PFSK-1 (cell line): Measurements from ENCODE around the gene IGF1R.
A peak's percentile ranks its signal among the peaks of the same experiment; 100 is the strongest.

Source experiments
- FOXP2 ChIP-seq: optimal IDR thresholded peaks from 2 replicates; pipeline ENCODE3; 2011; ENCODE audit warnings: borderline replicate concordance, control low read depth, inconsistent platforms; ENCODE audit not compliant: insufficient read depth; ENCODE audit errors: extremely low read length, extremely low read depth
- POLR2AphosphoS5 ChIP-seq: IDR thresholded peaks from 2 replicates; pipeline ENCODE4 v1.6.1; 2012; ENCODE audit warnings: low read depth, mild to moderate bottlenecking, control low read depth, low read length, moderate library complexity
- REST ChIP-seq, 2 experiments: IDR thresholded peaks; 2 replicates each; pipeline versions ENCODE4 v1.6.1 to v1.8.0; 2011 to 2012; ENCODE audit warnings: low read depth in 2 of 2, low read length in 2 of 2, control low read depth in 1 of 2, inconsistent platforms in 1 of 2, mild to moderate bottlenecking in 1 of 2, moderate library complexity in 1 of 2; ENCODE audit not compliant: insufficient read depth in 1 of 2
- SIN3A ChIP-seq: IDR thresholded peaks from 2 replicates; pipeline ENCODE4 v1.6.1; 2012; ENCODE audit warnings: mild to moderate bottlenecking, low read length, moderate library complexity, borderline replicate concordance; ENCODE audit not compliant: insufficient read depth
- TAF1 ChIP-seq: IDR thresholded peaks from 2 replicates; pipeline ENCODE4 v1.6.1; 2012; ENCODE audit warnings: low read length, control low read depth, borderline replicate concordance; ENCODE audit not compliant: insufficient read depth

The IGF1R gene

DNA sequence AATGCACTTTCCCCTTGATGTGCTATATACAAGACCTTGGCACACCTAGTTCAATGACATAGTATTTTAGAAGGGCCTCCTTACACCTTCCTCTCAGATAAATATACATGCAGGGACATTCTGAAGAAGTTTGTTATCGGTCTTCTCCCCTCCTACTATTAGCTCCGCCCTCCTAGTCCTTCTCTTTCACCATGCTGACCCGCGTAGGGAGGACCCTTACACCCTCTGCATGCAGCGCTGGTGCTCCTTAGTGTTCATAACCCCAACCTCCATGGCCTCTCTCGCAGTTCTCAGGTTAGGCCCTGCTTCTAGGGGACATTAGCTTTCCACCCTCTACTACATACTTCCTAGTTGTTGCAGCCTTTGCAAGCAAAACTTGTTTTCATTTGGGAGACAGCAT, 212.8 kb downstream of the IGF1R start:
- TF ChIP-seq SIN3A: no peak
- TF ChIP-seq REST (IDR thresholded peaks at IDR 0.05; ENCODE audit: insufficient read depth in 1 of 2, low read depth in 2 of 2, low read length in 2 of 2): no peak
- no peak for TF ChIP-seq TAF1
- TF ChIP-seq POLR2AphosphoS5: no peak
- TF ChIP-seq FOXP2: no peak

DNA sequence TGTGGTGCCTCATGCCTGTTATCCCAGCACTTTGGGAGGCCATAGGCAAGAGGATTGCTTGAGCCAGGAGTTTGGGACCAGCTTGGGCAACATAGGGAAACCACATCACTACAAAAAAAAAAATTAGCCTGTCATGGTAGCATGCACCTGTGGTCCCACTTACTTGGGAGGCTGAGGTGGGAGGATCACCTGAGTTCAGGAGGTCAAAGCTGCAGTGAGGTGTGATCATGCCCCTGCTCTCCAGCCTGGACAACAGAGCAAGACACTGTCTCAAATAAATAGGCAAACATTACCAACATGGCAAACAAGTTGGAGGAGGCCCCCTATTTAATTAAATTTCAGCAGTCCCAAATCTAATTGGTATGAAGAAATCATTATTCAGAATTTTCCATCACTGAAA, 215.6 kb downstream of the IGF1R start:
- TF ChIP-seq REST (IDR thresholded peaks at IDR 0.05; ENCODE audit: insufficient read depth in 1 of 2, low read depth in 2 of 2, low read length in 2 of 2) (no peak), FOXP2 (no peak), SIN3A (no peak), POLR2AphosphoS5 (no peak), TAF1 (no peak)

GRCh38 chr15:98865397-98866339, 217.3 kb downstream of the IGF1R start:
- TF ChIP-seq SIN3A: peak; percentile 93; the same call in 1 of the 2 replicates
- TF ChIP-seq FOXP2: peak; percentile 91
- peak; percentile 46 for TF ChIP-seq POLR2AphosphoS5
- peak; percentile 67; the same call in 1 of the 2 replicates for TF ChIP-seq TAF1
- TF ChIP-seq REST (IDR thresholded peaks at IDR 0.05; ENCODE audit: insufficient read depth in 1 of 2, low read depth in 2 of 2, low read length in 2 of 2): 0 out of 4 replicates have a peak, but pooled peaks of 1 of the 2 experiments have one; percentile 23

GRCh38 chr15:98866511-98866910, 218.2 kb downstream of the IGF1R start:
- TF ChIP-seq POLR2AphosphoS5: peak; percentile 29; the same call in 1 of the 2 replicates
- no peak for TF ChIP-seq FOXP2
- peak; percentile 67; the same call in 1 of the 2 replicates for TF ChIP-seq SIN3A
- TF ChIP-seq TAF1: peak; percentile 67; the same call in 1 of the 2 replicates

DNA sequence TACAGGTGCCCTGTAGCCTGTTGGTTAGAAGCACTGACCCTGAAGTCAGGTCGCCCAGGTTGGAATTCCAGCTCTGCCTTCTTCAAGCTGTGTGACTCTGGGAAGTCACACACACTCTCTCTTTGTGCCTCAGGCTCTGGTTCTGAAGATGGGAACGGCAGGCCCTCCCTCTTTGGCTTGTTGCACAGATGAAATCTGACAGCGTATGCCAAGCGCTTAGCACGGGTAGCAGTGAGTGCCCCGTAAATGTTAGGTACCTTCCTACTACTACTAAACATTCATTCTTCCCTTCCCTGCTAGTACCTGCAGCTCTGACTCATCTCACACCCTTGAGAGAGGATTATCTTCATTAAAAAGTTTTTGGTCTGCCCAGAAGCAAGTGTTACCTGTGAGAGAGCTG, 220.2 kb downstream of the IGF1R start:
- no peak for TF ChIP-seq FOXP2
- no peak for TF ChIP-seq REST (IDR thresholded peaks at IDR 0.05; ENCODE audit: insufficient read depth in 1 of 2, low read depth in 2 of 2, low read length in 2 of 2)
- no peak for TF ChIP-seq SIN3A
- no peak for TF ChIP-seq POLR2AphosphoS5
- no peak for TF ChIP-seq TAF1
